Measurements from ENCODE around the gene AMT.

- TF ChIP-seq, protein P1, sequence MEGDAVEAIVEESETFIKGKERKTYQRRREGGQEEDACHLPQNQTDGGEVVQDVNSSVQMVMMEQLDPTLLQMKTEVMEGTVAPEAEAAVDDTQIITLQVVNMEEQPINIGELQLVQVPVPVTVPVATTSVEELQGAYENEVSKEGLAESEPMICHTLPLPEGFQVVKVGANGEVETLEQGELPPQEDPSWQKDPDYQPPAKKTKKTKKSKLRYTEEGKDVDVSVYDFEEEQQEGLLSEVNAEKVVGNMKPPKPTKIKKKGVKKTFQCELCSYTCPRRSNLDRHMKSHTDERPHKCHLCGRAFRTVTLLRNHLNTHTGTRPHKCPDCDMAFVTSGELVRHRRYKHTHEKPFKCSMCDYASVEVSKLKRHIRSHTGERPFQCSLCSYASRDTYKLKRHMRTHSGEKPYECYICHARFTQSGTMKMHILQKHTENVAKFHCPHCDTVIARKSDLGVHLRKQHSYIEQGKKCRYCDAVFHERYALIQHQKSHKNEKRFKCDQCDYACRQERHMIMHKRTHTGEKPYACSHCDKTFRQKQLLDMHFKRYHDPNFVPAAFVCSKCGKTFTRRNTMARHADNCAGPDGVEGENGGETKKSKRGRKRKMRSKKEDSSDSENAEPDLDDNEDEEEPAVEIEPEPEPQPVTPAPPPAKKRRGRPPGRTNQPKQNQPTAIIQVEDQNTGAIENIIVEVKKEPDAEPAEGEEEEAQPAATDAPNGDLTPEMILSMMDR (conservative IDR thresholded peaks at IDR 0.05; ENCODE audit: low read length): no peak
- no peak for TF ChIP-seq EZH2phosphoT487 (IDR thresholded peaks at IDR 0.05; ENCODE audit: borderline replicate concordance, low read depth, low read length)
These were observed 5.3 kb upstream of the AMT start for GRCh38 chr3:49427586-49427985.

All from OCI-LY7 (cell line).